Activated CD4-positive, alpha-beta T cell treated with anti-CD3 and anti-CD28 coated beads, Interleukin-2, amount 10 ng/mL, durations not matched to agents 7 days and 5 days (primary cell): ENCODE data around the gene ARHGAP12. TPM values are rescaled to one million over a fixed set of nuclear protein-coding genes. Genes with fewer than 3 reads are reported as not detected.

Experiments used
- CTCF ChIA-PET: fragments of 350-600 bp; sonication (Branson Sonifier 250); formaldehyde crosslinking; loops from one replicate; lab custom pipeline; 2021; ENCODE audit warnings: antibody characterized with exemption; lab: Charles Lee
- POLR2A ChIA-PET: fragments of 350-600 bp; sonication (Branson Sonifier 250); formaldehyde crosslinking; loops from one replicate; lab custom pipeline; 2021; ENCODE audit warnings: antibody characterized with exemption; lab: Charles Lee
- DNase-seq: peaks from one replicate; pipeline ENCODE4 v3.0.0-alpha.2; 2020
- H3K27ac Mint-ChIP-seq: one replicate; pipeline ENCODE4 v1.8.0; 2021; ENCODE audit warnings: mild to moderate bottlenecking, moderate library complexity, mixed read lengths
- H3K27me3 Mint-ChIP-seq: one replicate; pipeline ENCODE4 v1.8.0; 2021; ENCODE audit warnings: mixed read lengths
- H3K36me3 Mint-ChIP-seq: one replicate; pipeline ENCODE4 v1.8.0; 2021; ENCODE audit warnings: low read depth, mixed read lengths
- H3K4me1 Mint-ChIP-seq: one replicate; pipeline ENCODE4 v1.8.0; 2021; ENCODE audit warnings: mixed read lengths
- H3K4me3 Mint-ChIP-seq: one replicate; pipeline ENCODE4 v1.8.0; 2021; ENCODE audit warnings: mild to moderate bottlenecking, moderate library complexity, mixed read lengths
- H3K9me3 Mint-ChIP-seq: one replicate; pipeline ENCODE4 v1.8.0; 2021; ENCODE audit warnings: mixed read lengths
- total RNA-seq, 2 experiments: library from RNA; stranded (reverse); gene quantifications; one replicate each; pipeline ENCODE4 v1.2.3, GENCODE V29; 2021

Gene ARHGAP12
- total RNA-seq, 2 experiments from 2014 or later = 15.1 to 15.4 TPM

- CTCF ChIA-PET = interaction anchor here (1.4 kb wide), 1 partner anchor 13 kb away, joined by 3 read pairs; no protein-coding TSS in a partner anchor
These were observed 107.8 kb downstream of the ARHGAP12 start for GRCh38 chr10:31820778-31821369.

GRCh38 chr10:31820096-31820495, 108.5 kb downstream of the ARHGAP12 start:
- Mint-ChIP-seq H3K9me3 (no peaks in the 10 kb centered on the region), H3K27ac (no peak overlapping the region), H3K4me1 (no peaks in the 10 kb centered on the region), H3K4me3 (no peak overlapping the region), H3K36me3 (peaks cover 3% of the 10 kb centered on the region), H3K27me3 (no peaks in the 10 kb centered on the region)
- ChIA-PET POLR2A (no interaction called here), CTCF (no interaction called here)
- DNase-seq = no peak

More at GRCh38 chr10:31820778-31821369, 107.8 kb downstream of the ARHGAP12 start:
- Mint-ChIP-seq H3K36me3 (peaks cover 3% of the 10 kb centered on the region), H3K4me1 (no peaks in the 10 kb centered on the region), H3K27me3 (no peaks in the 10 kb centered on the region), H3K9me3 (no peaks in the 10 kb centered on the region), H3K4me3 (no peak overlapping the region), H3K27ac (no peak overlapping the region)
- POLR2A ChIA-PET = no interaction called here
- no peak for DNase-seq

- H3K27me3 Mint-ChIP-seq = no peaks in the 10 kb centered on the region
- no peak overlapping the region for H3K27ac Mint-ChIP-seq
- no peaks in the 10 kb centered on the region for H3K36me3 Mint-ChIP-seq
- DNase-seq = no peak
- CTCF ChIA-PET = no interaction called here
- H3K4me1 Mint-ChIP-seq = no peaks in the 10 kb centered on the region
- H3K9me3 Mint-ChIP-seq = no peaks in the 10 kb centered on the region
- no peak overlapping the region for H3K4me3 Mint-ChIP-seq
- POLR2A ChIA-PET = no interaction called here
These were observed 109.2 kb downstream of the ARHGAP12 start for GRCh38 chr10:31819391-31819820.

GRCh38 chr10:31816318-31816717, 112.3 kb downstream of the ARHGAP12 start:
- Mint-ChIP-seq H3K36me3 (no peaks in the 10 kb centered on the region), H3K27ac (no peak overlapping the region), H3K4me3 (no peak overlapping the region), H3K27me3 (no peaks in the 10 kb centered on the region), H3K4me1 (no peaks in the 10 kb centered on the region), H3K9me3 (no peaks in the 10 kb centered on the region)
- CTCF ChIA-PET = no interaction called here
- no peak for DNase-seq
- POLR2A ChIA-PET = no interaction called here

GRCh38 chr10:31808258-31809218, 120.1 kb downstream of the ARHGAP12 start:
- Mint-ChIP-seq H3K36me3 (peaks cover 7% of the 10 kb centered on the region), H3K9me3 (no peaks in the 10 kb centered on the region), H3K27ac (peak overlapping the region; percentile 90), H3K4me3 (peak overlapping the region; percentile 54), H3K27me3 (no peaks in the 10 kb centered on the region), H3K4me1 (peaks cover 6% of the 10 kb centered on the region)
- DNase-seq = peak; percentile 31
- ChIA-PET CTCF (interaction anchor here (1.4 to 1.8 kb wide), 2 partner anchors 9 to 13 kb away, joined by 3 to 4 read pairs; no protein-coding TSS in a partner anchor), POLR2A (no interaction called here)

- Mint-ChIP-seq H3K27me3 (no peaks in the 10 kb centered on the region), H3K27ac (no peak overlapping the region), H3K4me1 (peaks cover 6% of the 10 kb centered on the region), H3K9me3 (no peaks in the 10 kb centered on the region), H3K36me3 (peaks cover 9% of the 10 kb centered on the region), H3K4me3 (no peak overlapping the region)
- ChIA-PET POLR2A (no interaction called here), CTCF (no interaction called here)
- DNase-seq = no peak
These were observed 124.2 kb downstream of the ARHGAP12 start for GRCh38 chr10:31804352-31804810.

- Mint-ChIP-seq H3K4me1 (peaks cover 6% of the 10 kb centered on the region), H3K4me3 (no peak overlapping the region), H3K36me3 (peaks cover 9% of the 10 kb centered on the region), H3K27ac (no peak overlapping the region), H3K27me3 (no peaks in the 10 kb centered on the region), H3K9me3 (no peaks in the 10 kb centered on the region)
- DNase-seq = no peak
- POLR2A ChIA-PET = no interaction called here
- CTCF ChIA-PET = no interaction called here
These were observed 124.9 kb downstream of the ARHGAP12 start for GRCh38 chr10:31803606-31804351.

GRCh38 chr10:31799181-31799580, 129.4 kb downstream of the ARHGAP12 start:
- no peak for DNase-seq
- Mint-ChIP-seq H3K4me3 (no peak overlapping the region), H3K27ac (no peak overlapping the region), H3K36me3 (peaks cover 2% of the 10 kb centered on the region), H3K4me1 (no peaks in the 10 kb centered on the region), H3K27me3 (no peaks in the 10 kb centered on the region), H3K9me3 (no peaks in the 10 kb centered on the region)
- ChIA-PET POLR2A (no interaction called here), CTCF (no interaction called here)

GRCh38 chr10:31792745-31793144, 135.9 kb downstream of the ARHGAP12 start:
- peaks cover 6% of the 10 kb centered on the region for H3K27me3 Mint-ChIP-seq
- peaks cover 2% of the 10 kb centered on the region for H3K4me1 Mint-ChIP-seq
- H3K4me3 Mint-ChIP-seq = no peak overlapping the region
- peaks cover 2% of the 10 kb centered on the region for H3K9me3 Mint-ChIP-seq
- no peak for DNase-seq
- POLR2A ChIA-PET = no interaction called here
- no peak overlapping the region for H3K27ac Mint-ChIP-seq
- no peaks in the 10 kb centered on the region for H3K36me3 Mint-ChIP-seq
- CTCF ChIA-PET = no interaction called here

GRCh38 chr10:31789555-31789954, 139.1 kb downstream of the ARHGAP12 start:
- POLR2A ChIA-PET = no interaction called here
- CTCF ChIA-PET = no interaction called here
- no peak overlapping the region for H3K27ac Mint-ChIP-seq

GRCh38 chr10:31782701-31783100, 145.9 kb downstream of the ARHGAP12 start:
- H3K4me3 Mint-ChIP-seq = no peak overlapping the region
- H3K27me3 Mint-ChIP-seq = peaks cover 4% of the 10 kb centered on the region
- no peak overlapping the region for H3K27ac Mint-ChIP-seq
- ChIA-PET CTCF (no interaction called here), POLR2A (no interaction called here)
- H3K36me3 Mint-ChIP-seq = no peaks in the 10 kb centered on the region
- no peaks in the 10 kb centered on the region for H3K4me1 Mint-ChIP-seq
- no peak for DNase-seq
- no peaks in the 10 kb centered on the region for H3K9me3 Mint-ChIP-seq

More at GRCh38 chr10:31789555-31789954, 139.1 kb downstream of the ARHGAP12 start:
- H3K9me3 Mint-ChIP-seq = peaks cover 2% of the 10 kb centered on the region
- H3K36me3 Mint-ChIP-seq = no peaks in the 10 kb centered on the region
- H3K4me3 Mint-ChIP-seq = no peak overlapping the region
- H3K4me1 Mint-ChIP-seq = peaks cover 2% of the 10 kb centered on the region
- H3K27me3 Mint-ChIP-seq = peaks cover 6% of the 10 kb centered on the region
- DNase-seq = no peak

- POLR2A ChIA-PET = no interaction called here
- Mint-ChIP-seq H3K36me3 (no peaks in the 10 kb centered on the region), H3K4me3 (no peak overlapping the region), H3K27ac (no peak overlapping the region), H3K4me1 (no peaks in the 10 kb centered on the region), H3K27me3 (peaks cover 4% of the 10 kb centered on the region), H3K9me3 (peaks cover 3% of the 10 kb centered on the region)
- DNase-seq = no peak
- CTCF ChIA-PET = interaction anchor here (0.5 to 1.4 kb wide), 2 partner anchors 10 to 440 kb away, joined by 3 to 4 read pairs; no protein-coding TSS in a partner anchor
These were observed 147.9 kb downstream of the ARHGAP12 start for GRCh38 chr10:31780717-31781116.
